PC-3 (cell line): Measurements from ENCODE around the gene PHC3. TPM values are rescaled to one million over a fixed set of nuclear protein-coding genes. Genes with fewer than 3 reads are reported as not detected.

Experiments used
- ATAC-seq: fragments of 200-7000 bp; cut with Tn5 transposase; 2 replicates; pipeline ENCODE4 v1.9.1; 2020; ENCODE audit warnings: mild to moderate bottlenecking, moderate library complexity
- BruUV-seq: library from RNA; stranded (reverse); fragments of 400-500 nt; replicated peaks from 2 replicates; lab custom pipeline; 2021; lab: Mats Ljungman, UMichigan
- CTCF ChIA-PET: fragments of 300-600 bp; sonication (Branson Sonifier 250); formaldehyde crosslinking; loops from one replicate; lab custom pipeline; 2022; ENCODE audit warnings: antibody characterized with exemption; lab: Charles Lee
- POLR2A ChIA-PET: fragments of 300-600 bp; sonication (Branson Sonifier 250); formaldehyde crosslinking; loops from one replicate; lab custom pipeline; 2022; ENCODE audit warnings: antibody characterized with exemption; ENCODE audit not compliant: unreplicated experiment; lab: Charles Lee
- DNase-seq: peaks from one replicate; pipeline ENCODE4 v3.0.0-alpha.2; 2015
- H2AFZ ChIP-seq: fragments of 300-600 bp; sonication (generic); 2 replicates; pipeline ENCODE4 v1.6.0; 2016; ENCODE audit warnings: antibody characterized with exemption, low read length
- H3F3A ChIP-seq: fragments of 300-600 bp; sonication (generic); one replicate; pipeline ENCODE4 v1.6.0; 2017; ENCODE audit warnings: antibody characterized with exemption, low read length, control low read depth, mild to moderate bottlenecking; ENCODE audit not compliant: unreplicated experiment
- H3K27ac ChIP-seq: fragments of 300-600 bp; sonication (generic); 2 replicates; pipeline ENCODE4 v1.5.1; 2016; ENCODE audit warnings: mild to moderate bottlenecking, low read length
- H3K27me3 ChIP-seq: fragments of 300-600 bp; sonication (generic); 2 replicates; pipeline ENCODE4 v1.6.1; 2016; ENCODE audit warnings: low read length, mixed read lengths
- H3K36me3 ChIP-seq: fragments of 300-600 bp; sonication (generic); 2 replicates; pipeline ENCODE4 v1.6.1; 2016; ENCODE audit warnings: low read depth, mixed run types, low read length, mixed read lengths
- H3K4me1 ChIP-seq: fragments of 300-600 bp; sonication (generic); 2 replicates; pipeline ENCODE4 v1.5.1; 2016; ENCODE audit warnings: low read length; ENCODE audit not compliant: insufficient read depth
- H3K4me2 ChIP-seq: fragments of 300-600 bp; sonication (generic); 2 replicates; pipeline ENCODE4 v1.6.0; 2016; ENCODE audit warnings: low read length
- H3K4me3 ChIP-seq: fragments of 300-600 bp; sonication (generic); 2 replicates; pipeline ENCODE4 v1.5.1; 2016; ENCODE audit warnings: mild to moderate bottlenecking, low read length, mixed read lengths
- H3K79me2 ChIP-seq: fragments of 300-600 bp; sonication (generic); 2 replicates; pipeline ENCODE4 v1.6.1; 2017; ENCODE audit warnings: low read length, mixed read lengths
- H3K9ac ChIP-seq: fragments of 300-600 bp; sonication (generic); 2 replicates; pipeline ENCODE4 v1.6.0; 2016; ENCODE audit warnings: mild to moderate bottlenecking, low read length
- H3K9me2 ChIP-seq: fragments of 300-600 bp; sonication (generic); replicated peaks from 2 replicates; pipeline ENCODE4 v1.6.1; 2016; ENCODE audit warnings: mixed run types, low read length, mixed read lengths
- H3K9me3 ChIP-seq: fragments of 300-600 bp; sonication (generic); 2 replicates; pipeline ENCODE4 v1.6.1; 2016; ENCODE audit warnings: low read length, mixed read lengths
- H4K20me1 ChIP-seq: fragments of 300-600 bp; sonication (generic); 2 replicates; pipeline ENCODE4 v1.6.1; 2016; ENCODE audit warnings: low read length, mixed read lengths
- CTCF ChIP-seq: fragments of 300-600 bp; sonication (generic); conservative IDR thresholded peaks from 2 replicates; pipeline ENCODE4 v1.5.1; 2017; ENCODE audit warnings: antibody characterized with exemption, low read depth, mild to moderate bottlenecking, low read length
- EZH2 ChIP-seq: fragments of 300-600 bp; sonication (generic); IDR thresholded peaks from one replicate; pipeline ENCODE4 v1.6.1; 2017; ENCODE audit warnings: antibody characterized with exemption, mild to moderate bottlenecking, low read length; ENCODE audit not compliant: unreplicated experiment
- EZH2phosphoT487 ChIP-seq: fragments of 300-600 bp; sonication (generic); IDR thresholded peaks from 2 replicates; pipeline ENCODE4 v1.6.1; 2018; ENCODE audit warnings: mild to moderate bottlenecking, antibody characterized with exemption, low read length, borderline replicate concordance
- intact Hi-C: fragments of 100-400 bp; cut with micrococcal nuclease; formaldehyde crosslinking; loops from 2 replicates; pipeline ENCODE4 v1.9.0; 2023
- total RNA-seq: library from RNA; depleted of rRNA; stranded (reverse); fragments of >200 nt; gene quantifications from 2 replicates; pipeline ENCODE4 v1.2.3, GENCODE V29; 2014

PHC3 gene
- total RNA-seq, 1 experiment from 2014 or later = 7.5 TPM

DNA sequence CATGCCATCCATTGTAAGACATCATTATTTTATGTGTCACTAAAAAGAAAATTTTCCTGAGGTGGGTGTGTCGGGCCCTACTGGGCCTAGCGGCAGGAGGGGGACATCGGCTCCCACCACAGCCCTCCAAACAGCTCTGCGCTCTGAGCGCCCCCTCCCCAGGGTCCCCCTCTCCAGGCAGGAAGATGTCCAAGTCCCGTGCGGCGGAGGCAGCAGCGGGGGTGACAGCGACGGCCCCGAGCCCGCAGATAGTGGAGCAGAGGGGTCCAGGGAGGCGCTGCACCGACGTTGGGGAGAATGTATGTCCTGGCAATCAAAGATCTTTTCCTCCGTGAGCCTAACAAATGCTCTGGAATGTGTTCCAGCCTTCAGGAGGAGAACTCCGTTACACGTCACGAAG lies 119.5 kb downstream of the PHC3 start:
- no peak for DNase-seq
- H3K4me2 ChIP-seq = no peak overlapping the region
- no TSS peak for BruUV-seq
- H3K79me2 ChIP-seq = no peaks in the 10 kb centered on the region
- ChIA-PET POLR2A (no interaction called here), CTCF (no interaction called here)
- TF ChIP-seq EZH2 (no peak), CTCF (no peak), EZH2phosphoT487 (no peak)
- H3K27me3 ChIP-seq = no peaks in the 10 kb centered on the region
- H3K9me3 ChIP-seq = no peaks in the 10 kb centered on the region
- no peak overlapping the region for H3K27ac ChIP-seq
- intact Hi-C loops = no loop called here
- no peak overlapping the region for H2AFZ ChIP-seq
- H3F3A ChIP-seq = no peaks in the 10 kb centered on the region
- no peaks in the 10 kb centered on the region for H3K4me1 ChIP-seq
- no peak overlapping the region for H3K4me3 ChIP-seq
- no peaks in the 10 kb centered on the region for H3K9me2 ChIP-seq
- H4K20me1 ChIP-seq = no peaks in the 10 kb centered on the region
- H3K9ac ChIP-seq = no peak overlapping the region
- H3K36me3 ChIP-seq = no peaks in the 10 kb centered on the region
- ATAC-seq = no peak

DNA sequence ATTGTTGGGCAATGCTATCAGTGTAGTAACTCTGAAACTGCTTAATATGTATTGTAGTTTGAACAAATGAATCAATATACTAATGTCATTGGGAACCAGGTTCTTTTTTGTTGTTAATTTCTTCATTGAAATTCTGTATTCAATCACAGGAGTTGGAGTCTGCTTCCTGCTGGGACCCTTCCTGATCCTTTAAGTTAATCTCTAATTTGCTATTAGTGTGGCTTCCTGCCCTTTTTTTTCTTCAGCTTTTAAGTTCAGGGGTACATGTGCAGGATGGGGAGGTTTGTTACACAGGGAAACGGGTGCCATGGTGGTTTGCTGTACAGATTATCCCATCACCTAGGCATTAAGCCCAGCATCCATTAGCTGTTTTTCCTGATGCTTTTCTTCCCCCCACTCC lies 122.1 kb downstream of the PHC3 start:
- Histone ChIP-seq H3K79me2 (no peaks in the 10 kb centered on the region), H3K4me2 (no peak overlapping the region), H2AFZ (no peak overlapping the region), H3K9me3 (no peaks in the 10 kb centered on the region), H3K9me2 (no peaks in the 10 kb centered on the region), H3K4me1 (peaks cover 7% of the 10 kb centered on the region), H4K20me1 (no peaks in the 10 kb centered on the region), H3K27ac (no peak overlapping the region), H3F3A (no peaks in the 10 kb centered on the region), H3K36me3 (no peaks in the 10 kb centered on the region), H3K9ac (no peak overlapping the region), H3K4me3 (no peak overlapping the region), H3K27me3 (no peaks in the 10 kb centered on the region)
- ChIA-PET CTCF (no interaction called here), POLR2A (interaction anchor here (0.6 kb wide), 2 partner anchors 33 to 99 kb away, joined by 3 to 15 read pairs; no protein-coding TSS in a partner anchor)
- no peak for TF ChIP-seq EZH2phosphoT487
- no peak for TF ChIP-seq CTCF
- no peak for TF ChIP-seq EZH2
- intact Hi-C loops = no loop called here
- no TSS peak for BruUV-seq
- ATAC-seq = no peak
- no peak for DNase-seq

DNA sequence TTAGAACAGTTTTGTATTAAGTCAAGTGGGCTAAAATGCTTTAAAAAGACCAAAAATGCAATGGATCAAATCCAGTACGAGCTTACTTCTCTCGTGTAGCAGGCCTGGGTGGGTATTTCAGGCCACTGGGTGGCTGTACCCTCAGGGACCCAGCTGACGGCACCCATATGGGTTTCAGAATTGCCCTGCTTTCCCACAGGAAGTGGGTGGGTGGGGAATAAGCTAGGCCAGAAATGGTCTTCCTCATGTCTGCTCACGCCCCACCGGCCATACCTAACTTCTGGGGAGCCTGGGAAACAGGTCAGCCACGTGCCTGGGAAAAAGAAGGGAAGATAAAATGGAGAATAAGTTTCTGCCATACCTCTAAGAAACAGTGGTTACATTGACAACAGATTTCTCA lies 123.4 kb downstream of the PHC3 start:
- CTCF ChIA-PET = no interaction called here

More for the DNA sequence above, 123.4 kb downstream of the PHC3 start:
- Histone ChIP-seq H3K79me2 (no peaks in the 10 kb centered on the region), H3K27me3 (no peaks in the 10 kb centered on the region), H3K9ac (no peak overlapping the region), H3K36me3 (no peaks in the 10 kb centered on the region), H2AFZ (no peak overlapping the region), H3K4me3 (no peak overlapping the region), H3K9me2 (no peaks in the 10 kb centered on the region), H3K4me1 (peaks cover 7% of the 10 kb centered on the region), H3F3A (no peaks in the 10 kb centered on the region), H3K27ac (no peak overlapping the region), H3K4me2 (no peak overlapping the region), H3K9me3 (no peaks in the 10 kb centered on the region), H4K20me1 (no peaks in the 10 kb centered on the region)
- TF ChIP-seq EZH2phosphoT487 (no peak), EZH2 (no peak), CTCF (no peak)
- no TSS peak for BruUV-seq
- POLR2A ChIA-PET = no interaction called here
- ATAC-seq (no peak), DNase-seq (no peak)
- intact Hi-C loops = no loop called here
